Skeletal muscle satellite cell (primary cell): Measurements from ENCODE around the gene HECTD4.
A peak's percentile ranks its signal among the peaks of the same experiment; 100 is the strongest.
"Not testable (repeated sequence)": the region's sequence is repeated elsewhere in the genome, so short reads cannot be mapped to it uniquely, and the experiment has no call there.

ENCODE experiments used
- H3K27me3 ChIP-seq: 2 replicates; pipeline ENCODE4 v1.7.0; 2013; ENCODE audit warnings: low read length; ENCODE audit not compliant: control insufficient read depth, insufficient read depth
- H3K36me3 ChIP-seq: 2 replicates; pipeline ENCODE4 v1.7.0; 2013; ENCODE audit warnings: mild to moderate bottlenecking, control low read depth, low read length; ENCODE audit not compliant: insufficient read depth
- H3K4me1 ChIP-seq: 2 replicates; pipeline ENCODE4 v1.7.0; 2013; ENCODE audit warnings: low read length; ENCODE audit not compliant: control insufficient read depth, insufficient read depth
- H3K4me2 ChIP-seq: 2 replicates; pipeline ENCODE4 v1.7.0; 2013; ENCODE audit warnings: mild to moderate bottlenecking, low read length
- H3K4me3 ChIP-seq: 2 replicates; pipeline ENCODE4 v1.7.0; 2013; ENCODE audit warnings: low read length
- H3K9ac ChIP-seq: 2 replicates; pipeline ENCODE4 v1.7.0; 2013; ENCODE audit warnings: mild to moderate bottlenecking, low read depth, low read length, moderate library complexity
- H3K9me3 ChIP-seq: replicated peaks from 2 replicates; pipeline ENCODE4 v1.7.0; 2013; ENCODE audit warnings: mild to moderate bottlenecking, control low read depth, low read length

Gene HECTD4

DNA sequence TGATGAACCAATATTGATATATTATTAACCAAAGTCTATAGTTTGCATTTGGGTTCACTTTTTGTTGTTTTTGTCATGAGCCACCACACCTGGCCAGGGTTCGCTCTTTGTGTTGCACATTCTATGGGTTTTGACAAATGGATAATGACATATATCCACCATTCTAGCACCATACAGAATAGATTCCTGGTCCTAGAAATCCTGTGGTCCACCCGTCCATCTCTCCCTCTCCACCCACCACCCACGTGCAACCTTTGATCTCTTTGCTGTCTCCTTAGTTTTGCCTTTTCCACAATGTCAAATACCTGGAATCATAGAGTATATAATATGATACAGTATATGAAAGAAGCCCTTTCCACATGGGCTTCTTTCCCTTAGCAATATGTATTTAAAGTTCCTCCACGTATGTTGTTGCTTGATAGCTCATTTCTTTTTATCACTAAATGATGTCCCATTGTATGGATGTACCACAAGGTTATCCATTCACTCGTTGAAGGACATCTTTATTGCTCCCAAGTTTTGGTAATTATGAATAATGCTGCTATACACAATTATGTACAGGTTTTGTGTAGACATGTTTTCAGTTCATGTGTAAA, 19.8 kb upstream of the HECTD4 start:
- no peaks in the 10 kb centered on the region for H3K9me3 ChIP-seq
- peaks cover 4% of the 10 kb centered on the region for H3K4me1 ChIP-seq
- no peaks in the 10 kb centered on the region for H3K27me3 ChIP-seq
- H3K4me3 ChIP-seq, result no peak overlapping the region
- no peak overlapping the region for H3K9ac ChIP-seq
- H3K36me3 ChIP-seq, result peaks cover 34% of the 10 kb centered on the region
- H3K4me2 ChIP-seq, result no peak overlapping the region

- H3K27me3 ChIP-seq, result no peaks in the 10 kb centered on the region
- no peak overlapping the region for H3K4me2 ChIP-seq
- H3K36me3 ChIP-seq, result peaks cover 24% of the 10 kb centered on the region
- H3K4me1 ChIP-seq, result no peaks in the 10 kb centered on the region
- no peaks in the 10 kb centered on the region for H3K9me3 ChIP-seq
- no peak overlapping the region for H3K9ac ChIP-seq
- no peak overlapping the region for H3K4me3 ChIP-seq
These were observed 18.8 kb upstream of the HECTD4 start for GRCh38 chr12:112401054-112401453.

DNA sequence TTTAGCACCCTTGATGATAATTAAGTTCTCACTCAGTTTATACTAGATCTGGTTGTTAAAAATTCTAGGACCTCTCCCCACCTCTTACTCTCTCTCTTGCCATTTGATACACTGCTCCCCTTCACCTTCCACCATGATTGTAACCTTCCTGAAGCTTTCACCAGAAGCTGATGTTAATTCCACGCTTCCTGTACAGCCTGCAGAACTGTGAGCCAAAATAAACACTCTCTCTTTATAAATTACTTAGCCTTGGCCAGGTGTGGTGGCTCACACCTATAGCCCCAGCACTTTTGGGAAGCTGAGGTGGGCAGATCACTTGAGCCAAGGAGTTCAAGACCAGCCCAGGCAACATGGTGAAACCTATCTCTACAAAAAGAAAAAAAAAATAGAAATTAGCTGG, 11.1 kb upstream of the HECTD4 start:
- H3K36me3 ChIP-seq, result no peaks in the 10 kb centered on the region
- H3K4me3 ChIP-seq, result no peak overlapping the region
- H3K9ac ChIP-seq, result no peak overlapping the region

GRCh38 chr12:112389922-112390654, 7.9 kb upstream of the HECTD4 start:
- not testable (repeated sequence) for H3K4me1 ChIP-seq

More for the DNA sequence above, 11.1 kb upstream of the HECTD4 start:
- Histone ChIP-seq H3K4me1 (no peaks in the 10 kb centered on the region), H3K4me2 (no peak overlapping the region), H3K27me3 (peaks cover 9% of the 10 kb centered on the region), H3K9me3 (no peaks in the 10 kb centered on the region)

DNA sequence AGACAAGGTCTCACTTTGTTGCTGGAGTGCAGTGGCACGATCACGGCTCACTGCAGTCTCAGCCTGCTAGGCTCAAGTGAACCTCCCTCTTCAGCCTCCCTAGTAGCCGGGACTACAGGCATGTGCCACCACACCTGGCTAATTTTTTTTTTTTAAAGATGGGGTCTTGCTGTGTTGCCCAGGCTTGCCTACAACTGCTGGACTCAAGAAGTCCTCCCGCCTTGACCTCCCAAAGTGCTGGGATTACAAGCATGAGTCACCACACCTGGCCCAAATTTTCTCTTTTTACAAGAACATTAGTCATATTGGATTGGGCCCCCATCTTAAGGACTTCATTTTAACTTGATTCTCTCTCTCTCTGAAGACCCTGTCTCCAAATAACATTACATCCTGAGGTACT, 7.0 kb upstream of the HECTD4 start:
- peaks cover 12% of the 10 kb centered on the region for H3K27me3 ChIP-seq

More at GRCh38 chr12:112389922-112390654, 7.9 kb upstream of the HECTD4 start:
- not testable (repeated sequence) for H3K4me2 ChIP-seq, H3K9me3 ChIP-seq, H3K36me3 ChIP-seq, H3K9ac ChIP-seq, H3K4me3 ChIP-seq
- H3K27me3 ChIP-seq, result peaks cover 12% of the 10 kb centered on the region

DNA sequence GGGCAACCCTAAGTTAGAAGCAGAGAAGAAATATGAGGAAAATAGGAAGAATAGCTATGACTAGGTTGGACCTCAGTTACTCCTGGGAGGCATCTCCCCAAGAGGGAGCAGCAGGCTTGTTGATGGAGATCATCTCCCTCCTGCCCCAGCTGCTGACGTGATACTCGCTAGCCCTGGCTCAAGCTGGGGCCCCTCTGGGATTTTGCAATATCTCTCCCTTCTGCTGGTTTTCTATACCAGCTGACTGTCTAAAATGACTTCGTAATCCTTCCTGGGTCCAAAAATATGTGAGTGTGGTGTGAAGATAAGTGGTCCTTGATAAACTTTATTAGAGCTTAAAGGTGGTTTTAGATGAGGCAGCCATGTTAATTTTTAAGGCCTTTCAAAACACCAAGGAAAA, 4.5 kb upstream of the HECTD4 start:
- Histone ChIP-seq H3K4me3 (no peak overlapping the region), H3K4me1 (no peaks in the 10 kb centered on the region), H3K27me3 (peaks cover 7% of the 10 kb centered on the region), H3K9me3 (no peaks in the 10 kb centered on the region), H3K4me2 (no peak overlapping the region), H3K36me3 (no peaks in the 10 kb centered on the region), H3K9ac (peak overlapping the region; percentile 42)

More for the DNA sequence above, 7.0 kb upstream of the HECTD4 start:
- Histone ChIP-seq H3K36me3 (no peaks in the 10 kb centered on the region), H3K4me3 (no peak overlapping the region), H3K4me1 (no peaks in the 10 kb centered on the region), H3K9ac (no peak overlapping the region), H3K4me2 (no peak overlapping the region), H3K9me3 (no peaks in the 10 kb centered on the region)

DNA sequence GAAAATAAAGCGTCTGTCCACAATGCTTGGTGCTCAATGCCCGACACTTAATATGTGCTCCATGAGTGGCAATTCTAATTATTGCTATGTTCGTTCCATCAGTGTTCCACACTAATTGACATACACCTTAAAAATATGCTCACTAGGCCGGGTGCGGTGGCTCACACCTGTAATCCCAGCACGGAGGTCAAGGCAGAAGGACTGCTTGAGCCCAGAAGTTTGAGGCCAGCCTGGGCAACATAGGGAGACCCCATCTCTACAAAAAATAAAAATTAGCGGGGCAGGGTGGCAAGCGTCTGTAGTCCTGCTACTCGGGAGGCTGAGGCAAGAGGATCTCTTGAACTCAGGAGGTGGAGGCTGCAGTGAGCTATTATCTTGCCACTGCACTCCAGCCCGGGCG, 635 bp upstream of the HECTD4 start:
- peak overlapping the region; percentile 95 for H3K4me2 ChIP-seq
- H3K4me1 ChIP-seq, result peaks cover 8% of the 10 kb centered on the region
- no peaks in the 10 kb centered on the region for H3K27me3 ChIP-seq
- H3K9me3 ChIP-seq, result no peaks in the 10 kb centered on the region
- peak overlapping the region; percentile 88 for H3K9ac ChIP-seq
- H3K36me3 ChIP-seq, result no peaks in the 10 kb centered on the region
- peak overlapping the region; percentile 93 for H3K4me3 ChIP-seq

DNA sequence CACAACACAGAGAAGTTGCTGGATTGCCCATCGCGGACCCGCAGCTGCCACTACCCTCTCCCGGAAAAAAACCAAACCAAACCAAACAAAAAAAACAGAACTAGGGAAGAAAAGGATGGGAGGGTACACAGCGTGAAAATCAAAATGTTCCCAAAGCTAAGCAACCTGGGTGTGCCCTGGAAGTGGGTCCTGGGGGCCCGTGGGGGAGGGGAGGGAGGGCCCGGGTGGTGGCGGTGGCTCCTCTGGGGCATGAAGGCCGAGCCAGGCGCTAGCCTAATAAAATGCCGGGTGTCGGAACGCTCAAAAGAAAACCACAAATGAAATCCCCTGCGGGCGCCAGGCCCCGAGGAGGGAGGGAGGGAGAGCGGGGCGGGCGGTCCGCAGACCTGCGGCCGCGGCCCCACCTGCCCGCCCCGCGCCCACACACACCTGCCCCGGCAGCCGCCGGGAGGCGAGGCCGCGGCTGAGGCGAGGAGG, 787 bp downstream of the HECTD4 start:
- Histone ChIP-seq H3K9me3 (no peaks in the 10 kb centered on the region), H3K36me3 (no peaks in the 10 kb centered on the region), H3K4me3 (peak overlapping the region; percentile 93), H3K4me1 (peaks cover 8% of the 10 kb centered on the region), H3K27me3 (no peaks in the 10 kb centered on the region), H3K9ac (peak overlapping the region; percentile 88), H3K4me2 (peak overlapping the region; percentile 85)

DNA sequence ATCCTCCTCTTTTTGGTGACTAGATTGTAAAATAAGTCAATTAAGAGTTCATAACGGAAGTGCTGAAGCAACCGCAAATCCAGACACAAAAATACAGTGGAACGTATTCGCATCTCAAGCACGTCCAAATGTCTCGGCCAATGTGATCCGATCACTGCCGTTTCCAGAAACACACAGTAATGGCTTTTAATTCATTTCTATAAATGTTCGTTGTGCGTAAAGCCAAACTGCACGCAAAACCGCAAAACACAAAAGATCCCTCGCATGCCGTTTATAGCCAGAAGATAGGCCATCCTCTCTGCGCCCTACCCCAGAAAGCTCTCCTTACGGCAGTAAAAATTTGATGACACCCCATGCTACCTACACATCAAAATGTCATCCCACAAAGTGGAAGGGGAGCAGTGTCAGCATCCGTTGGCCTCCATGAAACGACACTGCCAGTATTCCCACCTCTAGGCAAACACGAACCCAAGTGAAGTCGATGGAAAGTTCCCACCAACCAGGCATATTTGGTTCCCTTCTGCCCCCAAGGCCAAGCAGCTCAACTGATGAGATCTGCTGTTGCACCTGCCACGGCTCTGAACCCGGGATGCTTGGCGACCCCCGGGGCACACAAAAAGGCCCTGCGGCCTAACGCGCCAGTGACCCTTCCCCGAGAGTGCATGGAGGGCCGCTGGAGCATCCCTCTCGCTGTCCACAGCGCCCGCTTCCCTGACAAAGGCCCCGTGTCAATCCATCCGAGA, 1.4 kb downstream of the HECTD4 start:
- no peaks in the 10 kb centered on the region for H3K36me3 ChIP-seq
- H3K4me2 ChIP-seq, result peak overlapping the region; percentile 85
- no peaks in the 10 kb centered on the region for H3K9me3 ChIP-seq
- H3K27me3 ChIP-seq, result no peaks in the 10 kb centered on the region
- peak overlapping the region; percentile 88 for H3K9ac ChIP-seq
- peak overlapping the region; percentile 93 for H3K4me3 ChIP-seq
- peaks cover 8% of the 10 kb centered on the region for H3K4me1 ChIP-seq

GRCh38 chr12:112375105-112375504, 7.1 kb downstream of the HECTD4 start:
- H3K36me3 ChIP-seq, result no peaks in the 10 kb centered on the region
- H3K4me3 ChIP-seq, result no peak overlapping the region
- H3K27me3 ChIP-seq, result no peaks in the 10 kb centered on the region
- H3K4me2 ChIP-seq, result no peak overlapping the region
- H3K9me3 ChIP-seq, result no peaks in the 10 kb centered on the region
- no peak overlapping the region for H3K9ac ChIP-seq
- no peaks in the 10 kb centered on the region for H3K4me1 ChIP-seq

DNA sequence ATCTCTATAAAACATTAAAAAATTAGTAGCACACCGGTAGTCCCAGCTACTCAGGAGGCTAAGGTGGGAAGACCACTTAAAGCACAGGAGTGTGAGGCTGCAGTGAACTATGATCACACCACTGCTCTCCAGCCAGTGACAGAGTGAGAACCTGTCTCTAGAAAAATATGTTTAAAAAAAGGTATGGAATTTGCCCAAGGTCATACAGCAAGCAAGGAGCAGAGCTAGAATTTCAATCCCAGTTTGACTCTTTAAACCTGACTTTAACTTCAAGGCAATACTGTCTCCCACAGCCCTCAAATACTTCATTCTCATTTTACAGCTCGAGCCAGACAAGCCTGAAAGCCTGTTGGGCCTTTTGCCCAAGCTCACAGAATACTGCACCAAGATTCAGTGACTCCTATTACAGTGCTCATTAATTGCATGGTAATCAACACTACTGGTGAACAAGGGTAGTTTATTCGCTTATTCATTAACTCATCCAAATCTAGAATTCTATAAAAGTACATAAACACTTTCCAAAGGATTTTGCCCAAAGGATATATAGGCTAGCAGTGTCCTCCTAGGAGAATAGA, 8.0 kb downstream of the HECTD4 start:
- Histone ChIP-seq H3K36me3 (no peaks in the 10 kb centered on the region), H3K4me3 (no peak overlapping the region), H3K9me3 (no peaks in the 10 kb centered on the region), H3K9ac (no peak overlapping the region), H3K4me1 (no peaks in the 10 kb centered on the region), H3K27me3 (no peaks in the 10 kb centered on the region), H3K4me2 (no peak overlapping the region)
